Mesenchymal stem cell (in vitro differentiated cells and primary cell): ENCODE measurements around the gene FBXL13.
"Not testable (repeated sequence)": the region's sequence is repeated elsewhere in the genome, so short reads cannot be mapped to it uniquely, and the experiment has no call there.

Experiments
- DNase-seq: peaks from one replicate; pipeline ENCODE4 v3.0.0-alpha.2; 2013
- H2AFZ ChIP-seq: one replicate; pipeline ENCODE4 v1.6.1; 2013; ENCODE audit warnings: low read depth, mild to moderate bottlenecking, control low read depth, inconsistent platforms, low read length, moderate library complexity
- H2AK5ac ChIP-seq: 2 replicates; pipeline ENCODE4 v1.6.1; 2013; ENCODE audit warnings: low read length, moderate library complexity, mild to moderate bottlenecking, inconsistent platforms; ENCODE audit not compliant: severe bottlenecking
- H2BK120ac ChIP-seq: one replicate; pipeline ENCODE4 v1.6.1; 2013; ENCODE audit warnings: low read depth, mild to moderate bottlenecking, inconsistent platforms, low read length, moderate library complexity
- H2BK12ac ChIP-seq, 2 experiments: one replicate each; pipeline ENCODE4 v1.6.1; 2013; ENCODE audit warnings: inconsistent platforms in 2 of 2, low read length in 2 of 2, mild to moderate bottlenecking in 2 of 2, moderate library complexity in 2 of 2, control low read depth in 1 of 2
- H2BK15ac ChIP-seq: one replicate; pipeline ENCODE4 v1.6.1; 2013; ENCODE audit warnings: mild to moderate bottlenecking, low read depth, inconsistent platforms; ENCODE audit not compliant: poor library complexity, severe bottlenecking
- H2BK5ac ChIP-seq: 2 replicates; pipeline ENCODE4 v1.6.1; 2013; ENCODE audit warnings: low read depth, mild to moderate bottlenecking, low read length, control low read depth, inconsistent platforms; ENCODE audit not compliant: poor library complexity, severe bottlenecking
- H3K14ac ChIP-seq, 2 experiments: one replicate each; pipeline ENCODE4 v1.6.1; 2013; ENCODE audit warnings: inconsistent platforms in 2 of 2, low read length in 2 of 2, control low read depth in 1 of 2, mild to moderate bottlenecking in 1 of 2, moderate library complexity in 1 of 2
- H3K18ac ChIP-seq, 2 experiments: one replicate each; pipeline ENCODE4 v1.6.1; 2013; ENCODE audit warnings: inconsistent platforms in 2 of 2, low read length in 2 of 2, control low read depth in 1 of 2, low read depth in 1 of 2, mild to moderate bottlenecking in 1 of 2
- H3K23ac ChIP-seq, 2 experiments: one replicate each; pipeline ENCODE4 v1.6.1; 2013; ENCODE audit warnings: inconsistent platforms in 2 of 2, low read length in 2 of 2, mild to moderate bottlenecking in 2 of 2, moderate library complexity in 2 of 2, control low read depth in 1 of 2
- H3K27ac ChIP-seq: 2 replicates; pipeline ENCODE4 v1.5.1; 2013; ENCODE audit warnings: mild to moderate bottlenecking, moderate library complexity, low read length, control low read depth, inconsistent platforms; ENCODE audit not compliant: poor library complexity, severe bottlenecking
- H3K27me3 ChIP-seq, 2 experiments: 2 replicates each; pipeline versions ENCODE4 v1.6.1 to v1.7.0; 2013; ENCODE audit warnings: low read length in 2 of 2, mild to moderate bottlenecking in 2 of 2, moderate library complexity in 2 of 2, control low read depth in 1 of 2, inconsistent platforms in 1 of 2; ENCODE audit not compliant: control insufficient read depth in 1 of 2, insufficient read depth in 1 of 2
- H3K36me3 ChIP-seq, 2 experiments: 2 replicates each; pipeline versions ENCODE4 v1.6.1 to v1.7.0; 2013; ENCODE audit warnings: low read length in 2 of 2, control low read depth in 1 of 2, inconsistent platforms in 1 of 2, low read depth in 1 of 2, mild to moderate bottlenecking in 1 of 2; ENCODE audit not compliant: insufficient read depth in 2 of 2, control insufficient read depth in 1 of 2
- H3K4ac ChIP-seq, 2 experiments: one replicate each; pipeline ENCODE4 v1.6.1; 2013; ENCODE audit warnings: inconsistent platforms in 2 of 2, low read length in 2 of 2, mild to moderate bottlenecking in 2 of 2, moderate library complexity in 2 of 2, control low read depth in 1 of 2, low read depth in 1 of 2
- H3K4me1 ChIP-seq: 2 replicates; pipeline ENCODE4 v1.6.1; 2013; ENCODE audit warnings: low read depth, low read length, control low read depth; ENCODE audit not compliant: control insufficient read depth, insufficient read depth
- H3K4me2 ChIP-seq: 2 replicates; pipeline ENCODE4 v1.6.1; 2013; ENCODE audit warnings: low read length, mild to moderate bottlenecking, inconsistent platforms; ENCODE audit not compliant: poor library complexity, severe bottlenecking
- H3K4me3 ChIP-seq, 2 experiments: 2 replicates each; pipeline versions ENCODE4 v1.5.1 to v1.7.0; 2013; ENCODE audit warnings: low read length in 2 of 2, mild to moderate bottlenecking in 2 of 2, control low read depth in 1 of 2, low read depth in 1 of 2; ENCODE audit not compliant: insufficient read depth in 1 of 2
- H3K79me1 ChIP-seq: replicated peaks from 2 replicates; pipeline ENCODE4 v1.6.1; 2013; ENCODE audit warnings: mild to moderate bottlenecking, control low read depth, low read length, inconsistent platforms; ENCODE audit not compliant: poor library complexity, severe bottlenecking
- H3K9ac ChIP-seq: 2 replicates; pipeline ENCODE4 v1.7.0; 2013; ENCODE audit warnings: mild to moderate bottlenecking, low read length, moderate library complexity
- H3K9me3 ChIP-seq: 2 replicates; pipeline ENCODE4 v1.7.0; 2013; ENCODE audit warnings: mild to moderate bottlenecking, low read length; ENCODE audit not compliant: control insufficient read depth
- H4K8ac ChIP-seq: one replicate; pipeline ENCODE4 v1.6.1; 2013; ENCODE audit warnings: inconsistent platforms, mild to moderate bottlenecking, low read length, moderate library complexity
- H4K91ac ChIP-seq: one replicate; pipeline ENCODE4 v1.6.1; 2013; ENCODE audit warnings: mild to moderate bottlenecking, low read length, inconsistent platforms
- WGBS: methylation state at CpG from one replicate; pipeline ENCODE4 v1.1.7; 2013; ENCODE audit warnings: mixed read lengths; 5-methylcytosine and 5-hydroxymethylcytosine counted together

The FBXL13 gene

GRCh38 chr7:102981451-102981850, 93.1 kb downstream of the FBXL13 start:
- Histone ChIP-seq H2AK5ac (no peak overlapping the region), H3K4me2 (no peak overlapping the region), H3K9ac (no peak overlapping the region), H2BK120ac (no peak overlapping the region), H2BK12ac (no peak overlapping the region), H3K79me1 (no peaks in the 10 kb centered on the region), H3K18ac (no peak overlapping the region), H3K4me1 (peaks cover 2% of the 10 kb centered on the region), H3K14ac (no peak overlapping the region), H3K9me3 (no peaks in the 10 kb centered on the region), H3K27ac (no peak overlapping the region), H2BK5ac (no peak overlapping the region), H4K91ac (no peak overlapping the region), H3K4ac (no peak overlapping the region), H3K36me3 (no peaks in the 10 kb centered on the region), H3K4me3 (no peak overlapping the region), H3K27me3 (no peaks in the 10 kb centered on the region), H3K23ac (no peak overlapping the region), H2AFZ (no peak overlapping the region), H4K8ac (no peak overlapping the region), H2BK15ac (no peak overlapping the region)
- 98% methylated on average over 2 of the region's 2 CpGs for WGBS
- DNase-seq: no peak

- Histone ChIP-seq H4K91ac (no peak overlapping the region), H3K27me3 (no peaks in the 10 kb centered on the region), H2AK5ac (no peak overlapping the region), H3K36me3 (no peaks in the 10 kb centered on the region), H4K8ac (no peak overlapping the region), H3K4me2 (no peak overlapping the region), H2BK5ac (no peak overlapping the region), H3K23ac (no peak overlapping the region), H3K79me1 (no peaks in the 10 kb centered on the region), H2BK15ac (no peak overlapping the region), H3K4ac (no peak overlapping the region), H3K14ac (no peak overlapping the region), H3K9ac (no peak overlapping the region), H3K9me3 (no peaks in the 10 kb centered on the region), H2BK120ac (no peak overlapping the region), H2AFZ (no peak overlapping the region), H3K27ac (no peak overlapping the region), H3K18ac (no peak overlapping the region), H2BK12ac (no peak overlapping the region), H3K4me1 (no peaks in the 10 kb centered on the region), H3K4me3 (no peak overlapping the region)
- no peak for DNase-seq
Observed at GRCh38 chr7:102979670-102980069, 94.9 kb downstream of the FBXL13 start.

GRCh38 chr7:102978284-102978683, 96.3 kb downstream of the FBXL13 start:
- Histone ChIP-seq H3K23ac (no peak overlapping the region), H3K9ac (no peak overlapping the region), H3K18ac (peak overlapping the region in 1 of 2 experiments; percentile 61), H4K91ac (peak overlapping the region; percentile 91), H3K4me3 (no peak overlapping the region), H2BK120ac (no peak overlapping the region), H3K4me1 (no peaks in the 10 kb centered on the region), H3K14ac (no peak overlapping the region), H2BK5ac (no peak overlapping the region), H3K79me1 (no peaks in the 10 kb centered on the region), H3K27me3 (no peaks in the 10 kb centered on the region), H2BK12ac (peak overlapping the region in 1 of 2 experiments; percentile 15), H3K27ac (no peak overlapping the region), H3K4me2 (no peak overlapping the region), H3K4ac (no peak overlapping the region), H4K8ac (peak overlapping the region; percentile 57), H3K9me3 (no peaks in the 10 kb centered on the region), H2AK5ac (no peak overlapping the region), H2BK15ac (no peak overlapping the region), H2AFZ (no peak overlapping the region), H3K36me3 (no peaks in the 10 kb centered on the region)
- DNase-seq: peak; percentile 75
- 33% methylated on average over 5 of the region's 6 CpGs for WGBS

GRCh38 chr7:102977586-102977985, 97.0 kb downstream of the FBXL13 start:
- H3K14ac ChIP-seq, H2BK120ac ChIP-seq, H2BK12ac ChIP-seq, H3K9me3 ChIP-seq, H3K4me1 ChIP-seq, H3K79me1 ChIP-seq, H3K9ac ChIP-seq, H3K27me3 ChIP-seq, H3K4me2 ChIP-seq, H3K27ac ChIP-seq, H2BK5ac ChIP-seq, H3K4me3 ChIP-seq, H3K18ac ChIP-seq, H2BK15ac ChIP-seq, H2AFZ ChIP-seq, DNase-seq, H2AK5ac ChIP-seq, H4K91ac ChIP-seq, H4K8ac ChIP-seq, H3K36me3 ChIP-seq, H3K23ac ChIP-seq, H3K4ac ChIP-seq: not testable (repeated sequence)
- 100% methylated on average over 2 of the region's 4 CpGs for WGBS
